ENCODE measurements around the gene ABCC8. TPM values are rescaled to one million over a fixed set of nuclear protein-coding genes. Genes with fewer than 3 reads are reported as not detected.
A peak's percentile ranks its signal among the peaks of the same experiment; 100 is the strongest.

The ABCC8 gene
- total RNA-seq, 1 donor from 2014 or later: 2.1 TPM

DNA sequence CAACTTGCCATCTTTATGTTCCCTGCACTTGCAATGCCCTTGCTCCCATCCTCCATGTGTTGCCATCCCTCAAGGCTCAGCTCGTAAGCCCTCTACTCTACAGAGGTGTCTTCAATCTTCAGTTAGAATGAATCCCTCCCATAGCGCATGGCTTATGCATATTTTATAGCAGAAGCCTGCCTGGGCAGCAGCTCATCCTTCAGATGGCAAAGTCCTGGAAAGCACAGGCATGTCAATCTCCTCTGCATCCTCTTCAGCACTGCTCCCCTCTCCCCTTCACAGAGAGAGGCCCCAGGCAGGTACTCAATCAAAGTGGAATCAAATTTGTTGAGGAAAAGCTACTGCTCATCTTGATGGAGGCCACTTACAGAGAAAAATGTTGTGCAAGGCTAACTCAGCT lies 31.1 kb upstream of the ABCC8 start:
- no peak for DNase-seq
- intact Hi-C loops (cut with micrococcal nuclease): no loop called here
- no peak for ATAC-seq

DNA sequence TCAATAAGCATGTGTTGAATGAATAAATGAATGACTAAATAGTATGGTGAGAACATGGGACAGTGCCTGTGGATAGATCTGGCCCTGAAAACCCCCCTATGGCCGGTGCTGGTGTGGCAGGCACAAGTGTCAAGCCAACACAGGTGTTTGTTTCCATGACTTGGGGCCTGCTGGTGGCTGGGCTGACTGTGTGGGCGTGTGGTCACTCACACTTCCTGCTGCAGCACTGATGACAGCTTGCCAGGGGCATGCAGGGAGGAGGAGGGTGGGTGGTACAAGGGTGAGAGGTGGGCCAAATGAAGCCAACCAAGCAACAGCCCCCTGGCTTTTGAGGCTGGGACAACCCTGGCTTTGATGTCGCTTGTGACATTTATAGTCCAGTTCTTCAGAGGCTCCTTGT lies 30.3 kb upstream of the ABCC8 start:
- ATAC-seq: no peak
- DNase-seq: no peak
- intact Hi-C loops (cut with micrococcal nuclease): no loop called here

DNA sequence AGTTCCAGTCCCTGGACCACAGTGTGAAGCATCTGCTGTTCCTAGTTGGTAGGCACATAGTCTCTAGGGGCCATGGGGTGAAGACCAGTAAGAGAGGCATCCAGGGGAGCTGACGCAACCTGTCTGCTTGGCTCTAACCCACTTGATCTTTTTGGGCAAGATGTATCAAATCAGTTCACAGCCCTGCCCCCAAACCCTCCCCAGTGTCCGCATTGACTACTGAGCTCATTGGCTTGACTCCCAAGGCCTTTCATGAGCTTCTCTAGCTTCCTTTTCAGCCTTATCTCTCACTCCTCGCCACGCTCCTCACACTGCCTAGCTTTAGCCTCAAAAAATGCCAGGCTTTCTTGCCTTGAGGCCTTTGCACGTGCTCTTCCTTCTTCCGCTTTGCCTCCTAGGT lies 29.7 kb upstream of the ABCC8 start:
- no peak for ATAC-seq
- no peak for DNase-seq
- intact Hi-C loops (cut with micrococcal nuclease): no loop called here

DNA sequence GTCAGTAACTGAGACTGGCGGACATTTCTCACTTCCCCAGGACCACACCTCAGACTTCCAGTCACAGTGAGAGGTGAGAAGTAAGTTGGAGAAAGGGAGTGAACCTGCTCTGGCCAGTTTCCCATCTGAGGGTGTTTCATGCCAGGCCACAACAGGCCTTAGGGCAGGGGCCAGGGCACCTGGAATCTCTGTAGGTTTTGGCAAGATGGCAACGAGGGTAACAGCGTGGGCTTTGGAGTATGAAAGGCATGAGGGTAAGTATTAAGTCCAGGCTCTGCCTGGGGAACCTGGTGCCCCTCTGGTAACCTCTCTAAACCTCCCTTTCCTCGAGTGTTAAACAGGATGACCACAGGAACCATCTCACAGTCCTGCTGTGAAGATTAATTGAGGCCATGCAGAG lies 28.5 kb upstream of the ABCC8 start:
- ATAC-seq (no peak), DNase-seq (no peak)
- intact Hi-C loops (cut with micrococcal nuclease): no loop called here

DNA sequence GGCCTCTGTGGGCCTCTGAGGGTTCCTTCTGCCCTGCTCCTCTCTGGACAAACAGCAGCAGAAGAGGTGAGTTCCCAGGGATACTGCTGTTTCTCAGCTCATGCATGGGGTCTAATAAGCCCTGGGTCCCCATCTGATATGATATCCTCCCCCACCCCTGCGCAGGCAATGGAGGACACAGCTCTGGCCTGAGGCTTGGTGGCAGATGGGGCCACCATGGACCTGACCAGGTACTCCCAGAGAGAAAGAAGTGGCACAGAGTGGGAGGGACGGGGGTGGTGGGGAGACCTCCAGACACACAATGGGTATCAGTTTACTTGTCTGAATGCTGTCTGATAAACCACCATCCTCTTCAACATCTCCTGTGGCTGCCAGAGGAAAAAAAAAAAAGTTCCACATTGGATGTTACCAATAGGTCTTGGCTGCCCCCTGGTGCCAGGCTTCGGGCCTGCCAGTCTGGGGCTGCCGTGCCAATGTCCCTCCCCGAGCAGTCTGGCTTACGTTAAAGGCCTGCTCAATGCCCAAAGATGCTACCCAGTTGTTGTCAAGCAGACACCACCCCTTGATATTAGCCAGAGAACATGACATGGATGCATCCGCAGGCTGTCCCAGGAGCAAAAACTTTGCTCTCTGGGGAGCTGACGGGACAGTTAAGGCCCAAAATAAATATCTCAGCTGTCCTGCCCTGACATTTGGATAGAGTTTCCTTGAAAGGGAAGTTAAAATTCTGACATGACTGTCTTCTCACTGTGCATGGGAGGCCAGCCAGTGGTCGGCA lies 27.9 kb upstream of the ABCC8 start:
- DNase-seq (peak; percentile 91), ATAC-seq (peak; percentile 79)
- intact Hi-C loops (cut with micrococcal nuclease): no loop called here

- intact Hi-C loops (cut with micrococcal nuclease): loop anchor here (2.0 kb wide), 1 partner anchor 118 kb away; no protein-coding TSS in a partner anchor
- DNase-seq (no peak), ATAC-seq (no peak)
Measured at GRCh38 chr11:17502630-17503029, 26.0 kb upstream of the ABCC8 start.

DNA sequence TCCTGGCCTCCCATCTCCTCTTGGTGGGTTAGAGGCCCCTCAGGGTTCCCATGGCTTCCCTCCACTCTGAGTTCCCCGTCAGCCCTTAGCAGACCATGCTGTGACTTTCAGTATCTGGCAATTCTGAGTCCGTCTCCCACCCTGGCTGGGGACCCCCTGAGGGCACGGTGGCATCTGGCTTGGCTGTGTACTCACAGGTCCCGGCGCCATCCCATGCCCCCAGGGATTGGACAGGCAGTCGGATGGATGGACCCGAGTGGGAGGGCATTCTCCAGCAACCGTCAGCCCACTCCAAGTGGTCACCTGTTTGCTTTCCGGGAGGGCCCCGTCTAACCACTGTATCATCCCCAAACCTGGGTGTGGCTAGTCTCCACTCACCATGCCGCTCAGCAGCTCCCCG lies 24.0 kb upstream of the ABCC8 start:
- ATAC-seq (no peak), DNase-seq (no peak)
- intact Hi-C loops (cut with micrococcal nuclease): no loop called here

GRCh38 chr11:17498475-17498874 lies 21.8 kb upstream of the ABCC8 start:
- no peak for ATAC-seq
- intact Hi-C loops (cut with micrococcal nuclease): no loop called here
- DNase-seq: no peak

GRCh38 chr11:17498058-17498457 lies 21.4 kb upstream of the ABCC8 start:
- ATAC-seq (no peak), DNase-seq (no peak)
- intact Hi-C loops (cut with micrococcal nuclease): no loop called here

DNA sequence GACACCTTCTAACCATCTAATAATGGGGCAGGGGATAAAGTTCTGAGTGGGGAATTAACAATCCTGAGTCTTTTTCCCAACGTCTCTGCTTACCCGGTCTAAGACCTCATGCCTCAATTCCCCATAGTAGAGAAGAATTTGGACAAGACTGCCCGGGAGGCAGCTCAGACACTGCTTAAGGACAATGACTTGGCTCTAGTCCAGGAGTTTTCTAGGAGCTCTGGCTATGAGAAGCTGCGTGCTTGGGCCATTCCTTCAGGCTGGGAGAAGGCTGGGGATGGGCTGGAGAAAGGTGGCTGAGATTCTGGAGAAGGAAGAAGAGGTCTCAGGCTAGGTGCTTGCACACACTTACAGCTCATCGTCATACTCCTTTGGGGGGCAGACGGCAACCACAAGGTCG lies 19.8 kb upstream of the ABCC8 start:
- peak; percentile 32 for ATAC-seq
- no peak for DNase-seq
- intact Hi-C loops (cut with micrococcal nuclease): no loop called here

- intact Hi-C loops (cut with micrococcal nuclease): no loop called here
- DNase-seq (no peak), ATAC-seq (no peak)
Measured at GRCh38 chr11:17494019-17494418, 17.4 kb upstream of the ABCC8 start.

GRCh38 chr11:17490938-17491337 lies 14.3 kb upstream of the ABCC8 start:
- intact Hi-C loops (cut with micrococcal nuclease): no loop called here
- peak; percentile 46 for DNase-seq
- ATAC-seq: peak; percentile 75

- intact Hi-C loops (cut with micrococcal nuclease): no loop called here
- no peak for ATAC-seq
Measured at GRCh38 chr11:17490232-17490631, 13.6 kb upstream of the ABCC8 start.

GRCh38 chr11:17489751-17490150 lies 13.1 kb upstream of the ABCC8 start:
- intact Hi-C loops (cut with micrococcal nuclease): no loop called here
- ATAC-seq: peak; percentile 27

More at GRCh38 chr11:17490232-17490631, 13.6 kb upstream of the ABCC8 start:
- DNase-seq: no peak

GRCh38 chr11:17488563-17488962 lies 11.9 kb upstream of the ABCC8 start:
- ATAC-seq (no peak), DNase-seq (no peak)
- intact Hi-C loops (cut with micrococcal nuclease): no loop called here

More at GRCh38 chr11:17489751-17490150, 13.1 kb upstream of the ABCC8 start:
- no peak for DNase-seq

GRCh38 chr11:17486646-17487045 lies 10.0 kb upstream of the ABCC8 start:
- ATAC-seq: no peak
- no peak for DNase-seq
- intact Hi-C loops (cut with micrococcal nuclease): no loop called here

DNA sequence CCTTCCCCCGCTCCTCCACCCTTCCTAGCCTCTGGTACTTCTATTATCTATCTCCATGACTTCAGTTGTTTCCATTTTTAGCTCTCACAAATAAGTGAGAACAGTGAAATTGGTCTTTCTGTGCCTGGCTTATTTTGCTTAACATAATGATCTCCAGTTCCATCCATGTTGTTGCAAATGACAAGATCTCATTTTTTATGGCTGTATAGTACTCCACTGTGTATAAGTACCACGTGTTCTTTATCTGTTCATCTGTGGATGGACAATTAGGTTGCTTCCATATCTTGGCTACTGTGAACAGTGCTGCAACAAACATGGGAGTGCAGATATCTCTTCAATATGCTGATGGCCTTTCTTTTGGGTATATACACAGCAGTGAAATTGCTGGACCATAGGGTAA lies 6.9 kb upstream of the ABCC8 start:
- DNase-seq (no peak), ATAC-seq (no peak)
- intact Hi-C loops (cut with micrococcal nuclease): no loop called here

GRCh38 chr11:17481905-17482304 lies 5.3 kb upstream of the ABCC8 start:
- intact Hi-C loops (cut with micrococcal nuclease): no loop called here
- DNase-seq (no peak), ATAC-seq (no peak)

GRCh38 chr11:17479284-17480214 lies 2.9 kb upstream of the ABCC8 start:
- DNase-seq (no peak), ATAC-seq (peak; percentile 79)
- intact Hi-C loops (cut with micrococcal nuclease): no loop called here

DNA sequence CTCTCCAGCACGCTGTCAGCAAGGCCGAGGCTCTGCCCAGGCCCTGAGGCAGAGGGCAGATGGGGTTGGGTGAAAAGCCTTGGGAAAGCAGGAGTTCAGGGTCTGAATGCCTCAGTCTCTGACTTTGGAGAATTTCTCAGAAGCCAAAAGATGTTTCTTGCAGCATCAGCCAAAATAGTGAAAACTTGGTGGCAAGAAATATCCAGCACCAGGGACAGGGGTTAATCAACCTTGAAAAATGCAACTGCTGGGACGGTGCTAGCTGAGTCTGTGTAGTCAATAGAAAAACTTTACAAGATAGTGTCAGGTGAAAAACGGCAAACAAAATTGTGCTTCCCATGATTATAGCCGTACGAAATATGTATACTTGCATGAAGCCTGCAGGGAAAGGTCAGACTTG lies 1.4 kb upstream of the ABCC8 start:
- intact Hi-C loops (cut with micrococcal nuclease): no loop called here
- no peak for ATAC-seq
- DNase-seq: no peak

Data from left ventricle myocardium superior (tissue), 1 donor.